Heart right ventricle (tissue), 16 donors: ENCODE data around the gene ESCO1. TPM values are rescaled to one million over a fixed set of nuclear protein-coding genes. Genes with fewer than 3 reads are reported as not detected.

Experiments
- ATAC-seq, 8 donors: fragments of 200-7000 bp; cut with Tn5 transposase; one replicate each; pipeline ENCODE4 v1.9.1; 2020; ENCODE audit warnings: mild to moderate bottlenecking in 8 of 8, moderate library complexity in 8 of 8, moderate number of reproducible peaks in 1 of 8
- DNase-seq, 2 donors: peaks; one replicate each; pipeline ENCODE4 v3.0.0-alpha.2; 2020
- H3K27ac ChIP-seq, 10 donors: fragments of 200-600 bp; sonication (generic) in 2 of 10; one replicate each; pipeline versions ENCODE4 v1.5.0 to v1.8.0; 2020 to 2022; ENCODE audit warnings: mild to moderate bottlenecking in 3 of 10
- H3K27me3 ChIP-seq, 7 donors: fragments of 200-600 bp; one replicate each; pipeline ENCODE4 v1.8.0; 2021 to 2022; ENCODE audit warnings: mild to moderate bottlenecking in 2 of 7
- H3K36me3 ChIP-seq, 9 donors: fragments of 200-600 bp; sonication (generic) in 1 of 9; one replicate each; pipeline versions ENCODE4 v1.5.0 to v1.8.0; 2020 to 2022; ENCODE audit warnings: mild to moderate bottlenecking in 2 of 9
- H3K4me1 ChIP-seq, 9 donors: fragments of 200-600 bp; sonication (generic) in 1 of 9; one replicate each; pipeline versions ENCODE4 v1.5.0 to v1.8.0; 2020 to 2022; ENCODE audit warnings: mild to moderate bottlenecking in 4 of 9
- H3K4me3 ChIP-seq, 10 donors: fragments of 200-600 bp; sonication (generic) in 2 of 10; one replicate each; pipeline versions ENCODE4 v1.5.0 to v1.8.0; 2020 to 2022; ENCODE audit warnings: mild to moderate bottlenecking in 7 of 10, moderate library complexity in 2 of 10
- H3K9me3 ChIP-seq, 11 donors: fragments of 200-600 bp in 10 of 11; sonication (generic) in 2 of 11; one replicate each; pipeline versions ENCODE4 v1.5.0 to v1.8.0; 2013 to 2022; ENCODE audit warnings: mild to moderate bottlenecking in 2 of 11, control low read depth in 1 of 11, moderate library complexity in 1 of 11
- WGBS, 2 donors: extraction: QIAGEN DNeasy Blood & Tissue Kit; methylation state at CpG; one replicate each; pipeline ENCODE4 v1.1.7; 2013; ENCODE audit warnings: inconsistent platforms in 1 of 2; 5-methylcytosine and 5-hydroxymethylcytosine counted together
- intact Hi-C, 10 donors: fragments of 100-400 bp; cut with DNase I; formaldehyde crosslinking; loops; one replicate each; pipeline versions ENCODE4 v1.11.1 to v1.14.2; 2022
- polyA plus RNA-seq, 2 donors: library from polyadenylated mRNA; stranded (reverse); fragments of 200-250 nt; gene quantifications; one replicate each; pipeline ENCODE4 v1.2.3, GENCODE V29; 2013
- total RNA-seq, 10 donors: library from RNA; stranded (reverse); fragmentation: NEBNext Ultra II Directional in 3 of 10; extraction: Animal tissue kit (Norgen Biotek cat#: 25700) in 3 of 10; gene quantifications; one replicate each; pipeline versions ENCODE4 v1.2.1 to v1.2.4, GENCODE V29; 2021 to 2023
- TF ChIP-seq, protein P1 (sequence below), 9 donors: fragments of 200-600 bp; sonication (generic) in 2 of 9; IDR thresholded peaks; one replicate each; pipeline versions ENCODE4 v1.5.0 to v1.8.0; 2021 to 2022; ENCODE audit warnings: antibody characterized with exemption in 9 of 9, mild to moderate bottlenecking in 5 of 9, moderate library complexity in 1 of 9
- donor health status: Arrhythmogenic right ventricular cardiomyopathy.
- donor health status: ischemic (EF 13 %, LVEDD 7.1; RV severe dilation, severe dysfunction).
- donor health status: healthy with polysubstance abuse.
- donor health status: DM: no; HTN: yes; CAD: no.
- donor health status: DM: no; HTN: no; CAD: no.
- donor health status: ischemic (EF 25% LVEDD 6.9; RV normal size, moderate dysfunction).
- donor health status: ischemic (EF 25% LVEDD 5.7; RV mildly dilated, moderate dysfunction).
- donor health status: healthy.
- donor health status: DM: yes; HTN: yes; CAD: no.
- donor health status: Ischemic cardiomyopathy.
- donor health status: ischemic (EF 35%, LVEDD 5.7; RV mildly dilated, moderate dysfunction).
- donor health status: nonischemic (EF 11% LVEDD 7.7; RV severe dilation, severe dysfunction).
- donor health status: DM: yes; HTN: yes; CAD: no.
- donor health status: PGD.
- donor health status: ischemic (EF 29% LVEDD 5.4; RV normal size, mild dysfunction).
- donor health status: nonischemic (EF 23%, LVEDD 6.1; RV moderate dilation, normal function).

ESCO1 gene
- total and polyA plus RNA-seq, 12 donors: 5.5 to 12.9 (median 9.9) TPM

- Histone ChIP-seq H3K4me1 (no peaks in the 10 kb centered on the region), H3K36me3 (peaks cover 0 to 81% (median 5%) of the 10 kb centered on the region in 9 donors), H3K27ac (no peak overlapping the region), H3K9me3 (no peaks in the 10 kb centered on the region), H3K4me3 (no peak overlapping the region), H3K27me3 (no peaks in the 10 kb centered on the region)
- intact Hi-C loops: no loop called here
- ATAC-seq (no peak), DNase-seq (no peak)
- TF ChIP-seq, protein P1, sequence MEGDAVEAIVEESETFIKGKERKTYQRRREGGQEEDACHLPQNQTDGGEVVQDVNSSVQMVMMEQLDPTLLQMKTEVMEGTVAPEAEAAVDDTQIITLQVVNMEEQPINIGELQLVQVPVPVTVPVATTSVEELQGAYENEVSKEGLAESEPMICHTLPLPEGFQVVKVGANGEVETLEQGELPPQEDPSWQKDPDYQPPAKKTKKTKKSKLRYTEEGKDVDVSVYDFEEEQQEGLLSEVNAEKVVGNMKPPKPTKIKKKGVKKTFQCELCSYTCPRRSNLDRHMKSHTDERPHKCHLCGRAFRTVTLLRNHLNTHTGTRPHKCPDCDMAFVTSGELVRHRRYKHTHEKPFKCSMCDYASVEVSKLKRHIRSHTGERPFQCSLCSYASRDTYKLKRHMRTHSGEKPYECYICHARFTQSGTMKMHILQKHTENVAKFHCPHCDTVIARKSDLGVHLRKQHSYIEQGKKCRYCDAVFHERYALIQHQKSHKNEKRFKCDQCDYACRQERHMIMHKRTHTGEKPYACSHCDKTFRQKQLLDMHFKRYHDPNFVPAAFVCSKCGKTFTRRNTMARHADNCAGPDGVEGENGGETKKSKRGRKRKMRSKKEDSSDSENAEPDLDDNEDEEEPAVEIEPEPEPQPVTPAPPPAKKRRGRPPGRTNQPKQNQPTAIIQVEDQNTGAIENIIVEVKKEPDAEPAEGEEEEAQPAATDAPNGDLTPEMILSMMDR (IDR thresholded peaks at IDR 0.05): no peak
- 94 to 96% methylated on average over 5 of the region's 5 CpGs for WGBS, 2 donors
Observed at GRCh38 chr18:21546423-21546822, 54.1 kb downstream of the ESCO1 start.

DNA sequence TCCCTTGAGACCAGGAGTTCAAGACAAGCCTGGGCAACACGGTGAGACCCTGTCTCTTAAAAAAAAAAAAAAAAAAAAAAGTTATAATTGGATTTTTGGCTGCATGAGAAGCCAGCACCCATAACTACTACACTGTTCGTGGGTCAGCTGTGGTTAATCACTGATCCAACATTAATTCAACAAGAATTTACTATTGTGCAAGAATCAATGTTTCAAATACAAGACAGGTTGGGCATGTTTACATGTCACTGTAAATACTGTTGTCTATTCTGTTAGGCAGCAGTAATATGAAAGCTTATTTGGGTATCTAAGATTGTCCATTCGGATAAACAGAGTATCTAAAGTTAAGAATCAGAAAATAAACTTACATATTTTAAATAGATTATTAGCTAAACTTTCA, 62.3 kb downstream of the ESCO1 start:
- TF ChIP-seq, protein P1 (IDR thresholded peaks at IDR 0.05): no peak
- peaks cover 0 to 99% (median 29%) of the 10 kb centered on the region in 9 donors for H3K36me3 ChIP-seq
- H3K4me1 ChIP-seq: no peaks in the 10 kb centered on the region
- no peak overlapping the region for H3K27ac ChIP-seq
- no peak for ATAC-seq
- intact Hi-C loops: loop anchor here in 2 of 10 donors (2.0 to 10.0 kb wide), 2 partner anchors 19 to 57 kb away; no protein-coding TSS in a partner anchor
- no peak overlapping the region for H3K4me3 ChIP-seq
- H3K9me3 ChIP-seq: no peaks in the 10 kb centered on the region
- WGBS, 2 donors: 88 to 90% methylated on average over 3 of the region's 3 CpGs
- H3K27me3 ChIP-seq: no peaks in the 10 kb centered on the region
- DNase-seq: no peak

- Histone ChIP-seq H3K36me3 (peaks cover 0 to 100% (median 33%) of the 10 kb centered on the region in 9 donors), H3K27me3 (no peaks in the 10 kb centered on the region), H3K4me1 (no peaks in the 10 kb centered on the region), H3K27ac (no peak overlapping the region), H3K9me3 (no peaks in the 10 kb centered on the region), H3K4me3 (no peak overlapping the region)
- ATAC-seq (no peak), DNase-seq (no peak)
- TF ChIP-seq, protein P1 (IDR thresholded peaks at IDR 0.05): no peak
- 81 to 97% methylated on average over 1 of the region's 1 CpG for WGBS, 2 donors
- intact Hi-C loops: loop anchor here in 1 of 10 donors (10.0 kb wide), 1 partner anchor 60 kb away; no protein-coding TSS in a partner anchor
Observed at GRCh38 chr18:21534327-21534726, 66.2 kb downstream of the ESCO1 start.

DNA sequence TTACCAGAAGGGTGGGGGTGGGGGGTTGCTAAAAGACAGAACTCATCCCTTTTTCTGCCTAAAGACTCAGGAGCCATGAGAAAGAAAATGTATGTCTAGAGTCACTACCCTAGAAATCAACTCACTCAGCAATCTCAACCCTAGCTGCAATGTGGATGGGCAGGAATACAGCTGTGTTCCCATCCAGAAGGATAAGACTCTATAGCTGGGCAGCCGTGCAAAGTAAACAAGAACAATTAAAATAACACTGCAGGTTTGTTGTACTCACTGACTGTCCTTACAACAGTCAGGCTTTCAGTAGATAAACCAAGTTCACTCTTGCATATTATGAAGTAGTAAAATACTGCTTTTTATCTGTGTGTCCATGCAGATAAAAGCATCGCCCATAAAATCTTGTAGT, 74.0 kb downstream of the ESCO1 start:
- Histone ChIP-seq H3K4me1 (no peaks in the 10 kb centered on the region), H3K9me3 (no peaks in the 10 kb centered on the region), H3K4me3 (no peak overlapping the region), H3K27ac (no peak overlapping the region), H3K36me3 (peaks cover 0 to 95% (median 17%) of the 10 kb centered on the region in 9 donors), H3K27me3 (no peaks in the 10 kb centered on the region)
- intact Hi-C loops: no loop called here
- TF ChIP-seq, protein P1 (IDR thresholded peaks at IDR 0.05): no peak
- 62 to 64% methylated on average over 2 of the region's 2 CpGs for WGBS, 2 donors
- peak in 2 of 8 donors; percentile 61 to 87 for ATAC-seq
- no peak for DNase-seq
